B cell (primary cell): ENCODE data around the gene THSD4.

Experiments used
- EZH2 ChIP-seq: IDR thresholded peaks from 2 replicates; pipeline ENCODE4 v1.6.1; 2012; ENCODE audit warnings: borderline replicate concordance, low read depth, mild to moderate bottlenecking, moderate library complexity, low read length; ENCODE audit not compliant: insufficient read depth, poor library complexity, severe bottlenecking
- TF ChIP-seq, protein P1 (sequence below): fragments of 200-600 bp; IDR thresholded peaks from one replicate; pipeline ENCODE4 v1.8.0; 2022; ENCODE audit warnings: antibody characterized with exemption, mild to moderate bottlenecking

DNA sequence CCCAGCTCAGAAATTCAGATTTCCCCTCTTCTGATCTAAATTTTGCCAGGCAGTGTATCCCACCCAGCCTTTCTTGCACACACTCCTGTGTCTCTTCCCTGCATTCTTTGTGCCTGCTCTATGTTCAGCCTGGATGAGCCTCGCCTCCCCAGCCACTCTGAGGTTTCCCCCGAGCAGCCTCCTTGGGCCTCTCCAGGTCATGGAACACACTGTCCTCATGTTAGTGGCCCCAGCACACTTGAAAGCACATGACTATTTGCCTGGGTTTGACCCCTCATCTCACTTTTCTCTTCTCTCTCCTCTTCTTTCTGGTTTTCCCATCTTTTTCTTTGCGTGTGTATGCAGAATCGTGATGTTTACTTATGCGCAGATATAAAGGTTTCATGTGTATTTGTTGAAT is 3.1 kb downstream of the THSD4 start:
- TF ChIP-seq, protein P1, sequence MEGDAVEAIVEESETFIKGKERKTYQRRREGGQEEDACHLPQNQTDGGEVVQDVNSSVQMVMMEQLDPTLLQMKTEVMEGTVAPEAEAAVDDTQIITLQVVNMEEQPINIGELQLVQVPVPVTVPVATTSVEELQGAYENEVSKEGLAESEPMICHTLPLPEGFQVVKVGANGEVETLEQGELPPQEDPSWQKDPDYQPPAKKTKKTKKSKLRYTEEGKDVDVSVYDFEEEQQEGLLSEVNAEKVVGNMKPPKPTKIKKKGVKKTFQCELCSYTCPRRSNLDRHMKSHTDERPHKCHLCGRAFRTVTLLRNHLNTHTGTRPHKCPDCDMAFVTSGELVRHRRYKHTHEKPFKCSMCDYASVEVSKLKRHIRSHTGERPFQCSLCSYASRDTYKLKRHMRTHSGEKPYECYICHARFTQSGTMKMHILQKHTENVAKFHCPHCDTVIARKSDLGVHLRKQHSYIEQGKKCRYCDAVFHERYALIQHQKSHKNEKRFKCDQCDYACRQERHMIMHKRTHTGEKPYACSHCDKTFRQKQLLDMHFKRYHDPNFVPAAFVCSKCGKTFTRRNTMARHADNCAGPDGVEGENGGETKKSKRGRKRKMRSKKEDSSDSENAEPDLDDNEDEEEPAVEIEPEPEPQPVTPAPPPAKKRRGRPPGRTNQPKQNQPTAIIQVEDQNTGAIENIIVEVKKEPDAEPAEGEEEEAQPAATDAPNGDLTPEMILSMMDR = no peak
- no peak for TF ChIP-seq EZH2
